WTC11 (cell line): ENCODE data around the gene CLK3. TPM values are rescaled to one million over a fixed set of nuclear protein-coding genes. Genes with fewer than 3 reads are reported as not detected.

Source experiments
- ATAC-seq: fragments of 200-7000 bp; cut with Tn5 transposase; 2 replicates; pipeline ENCODE4 v1.10.0; 2021; ENCODE audit warnings: mild to moderate bottlenecking, moderate library complexity
- CTCF ChIA-PET: fragments of 300-600 bp; sonication (Branson Sonifier 250); formaldehyde crosslinking; loops from one replicate; lab custom pipeline; 2021; ENCODE audit warnings: antibody characterized with exemption; lab: Charles Lee
- POLR2A ChIA-PET: fragments of 350-600 bp; sonication (Branson Sonifier 250); formaldehyde crosslinking; loops from one replicate; lab custom pipeline; 2021; ENCODE audit warnings: antibody characterized with exemption; lab: Charles Lee
- DNase-seq: peaks from one replicate; pipeline ENCODE4 v3.0.0; 2021; ENCODE audit warnings: low spot score
- H3K27ac Mint-ChIP-seq: 2 replicates; pipeline ENCODE4 v1.8.0; 2021; ENCODE audit warnings: mixed read lengths
- H3K27me3 Mint-ChIP-seq: 2 replicates; pipeline ENCODE4 v1.8.0; 2021; ENCODE audit warnings: low read depth, mild to moderate bottlenecking, moderate library complexity, mixed read lengths
- H3K36me3 Mint-ChIP-seq: 2 replicates; pipeline ENCODE4 v1.8.0; 2021; ENCODE audit warnings: mixed read lengths
- H3K4me1 Mint-ChIP-seq: 2 replicates; pipeline ENCODE4 v1.8.0; 2022; ENCODE audit warnings: mixed read lengths
- H3K4me3 Mint-ChIP-seq: 2 replicates; pipeline ENCODE4 v1.8.0; 2021; ENCODE audit warnings: mild to moderate bottlenecking, moderate library complexity, mixed read lengths
- H3K9me3 Mint-ChIP-seq: 2 replicates; pipeline ENCODE4 v1.8.0; 2021; ENCODE audit warnings: mixed read lengths
- GTF2I ChIP-seq: fragments of 250-450 bp; sonication (Bioruptor Pico); conservative IDR thresholded peaks from 2 replicates; pipeline ENCODE4 v1.4.0; 2021; ENCODE audit warnings: mild to moderate bottlenecking
- JAZF1 ChIP-seq: fragments of 250-450 bp; sonication (Bioruptor Pico); IDR thresholded peaks from 2 replicates; pipeline ENCODE4 v1.9.0; 2021; ENCODE audit warnings: moderate library complexity, mild to moderate bottlenecking, inconsistent platforms
- NFE2L1 ChIP-seq: sonication (generic); formaldehyde crosslinking; IDR thresholded peaks from 2 replicates; pipeline ENCODE4 v1.8.1; 2023; ENCODE audit warnings: missing genetic modification reagents
- NR2C2 ChIP-seq: sonication (generic); formaldehyde crosslinking; IDR thresholded peaks from 2 replicates; pipeline ENCODE4 v1.8.0; 2022; ENCODE audit warnings: mild to moderate bottlenecking, missing genetic modification reagents
- OVOL2 ChIP-seq: fragments of 250-450 bp; sonication (Bioruptor Pico); IDR thresholded peaks from 2 replicates; pipeline ENCODE4 v1.9.0; 2021; ENCODE audit warnings: mild to moderate bottlenecking, borderline replicate concordance
- PRRX2 ChIP-seq: fragments of 250-450 bp; sonication (Bioruptor Pico); IDR thresholded peaks from 2 replicates; pipeline ENCODE4 v1.8.0; 2021; ENCODE audit warnings: mild to moderate bottlenecking
- RELA ChIP-seq: sonication (generic); formaldehyde crosslinking; IDR thresholded peaks from 2 replicates; pipeline ENCODE4 v1.8.1; 2022; ENCODE audit warnings: missing genetic modification reagents, mild to moderate bottlenecking, borderline replicate concordance
- SMAD4 ChIP-seq: sonication (generic); formaldehyde crosslinking; IDR thresholded peaks from 2 replicates; pipeline ENCODE4 v1.8.0; 2022; ENCODE audit warnings: mild to moderate bottlenecking, missing genetic modification reagents
- TP53 ChIP-seq: sonication (generic); formaldehyde crosslinking; IDR thresholded peaks from 2 replicates; pipeline ENCODE4 v1.8.1; 2023; ENCODE audit warnings: mild to moderate bottlenecking, missing genetic modification reagents
- ZNF423 ChIP-seq: fragments of 250-450 bp; sonication (Bioruptor Pico); IDR thresholded peaks from 2 replicates; pipeline ENCODE4 v2.1.2; 2022; ENCODE audit warnings: mild to moderate bottlenecking, moderate library complexity
- ZNF671 ChIP-seq: fragments of 250-450 bp; sonication (Bioruptor Pico); IDR thresholded peaks from 2 replicates; pipeline ENCODE4 v1.8.0; 2021; ENCODE audit warnings: mild to moderate bottlenecking
- total RNA-seq: library from RNA; stranded (reverse); gene quantifications from 3 replicates; pipeline ENCODE4 v1.2.3, GENCODE V29; 2021
- TF ChIP-seq, protein P1 (sequence below): fragments of 250-450 bp; sonication (Bioruptor Pico); IDR thresholded peaks from 2 replicates; pipeline ENCODE4 v1.8.0; 2021; ENCODE audit warnings: mild to moderate bottlenecking
- TF ChIP-seq, protein P2 (sequence below): sonication (generic); formaldehyde crosslinking; IDR thresholded peaks from 2 replicates; pipeline ENCODE4 v1.8.0; 2023; ENCODE audit warnings: mild to moderate bottlenecking, missing genetic modification reagents
- TF ChIP-seq, protein P3 (sequence below): sonication (generic); formaldehyde crosslinking; IDR thresholded peaks from 2 replicates; pipeline ENCODE4 v1.8.1; 2023; ENCODE audit warnings: mild to moderate bottlenecking, missing genetic modification reagents
- TF ChIP-seq, protein P4 (sequence below): sonication (generic); formaldehyde crosslinking; conservative IDR thresholded peaks from 2 replicates; pipeline ENCODE4 v1.8.1; 2023; ENCODE audit warnings: mild to moderate bottlenecking, low read depth, missing genetic modification reagents, moderate library complexity
- TF ChIP-seq, protein P5 (sequence below): sonication (generic); formaldehyde crosslinking; conservative IDR thresholded peaks from 2 replicates; pipeline ENCODE4 v1.8.1; 2022; ENCODE audit warnings: mild to moderate bottlenecking, missing genetic modification reagents

CLK3 gene
- total RNA-seq, 1 experiment from 2014 or later, result 48.1 TPM

DNA sequence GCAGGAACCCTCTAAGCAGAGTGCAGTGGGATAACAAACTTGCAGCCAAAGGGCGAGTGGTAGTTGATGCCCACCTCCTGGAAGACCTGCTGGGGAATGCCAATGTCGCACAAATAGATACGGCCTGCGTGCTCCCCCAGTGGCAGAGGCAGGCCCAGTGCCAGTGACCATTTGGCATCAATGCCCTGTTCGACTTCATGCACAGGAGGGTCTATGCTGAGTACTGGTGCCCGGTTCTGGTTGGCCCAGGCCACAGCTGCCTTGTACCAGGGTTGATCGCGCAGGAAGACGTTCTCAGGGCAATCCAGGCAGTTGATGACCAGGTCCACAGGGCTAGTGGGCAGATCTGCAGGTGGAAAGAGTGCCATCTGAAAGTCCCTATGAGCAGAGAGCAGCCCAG, 17.0 kb downstream of the CLK3 start (continued):
- TF ChIP-seq, protein P1, sequence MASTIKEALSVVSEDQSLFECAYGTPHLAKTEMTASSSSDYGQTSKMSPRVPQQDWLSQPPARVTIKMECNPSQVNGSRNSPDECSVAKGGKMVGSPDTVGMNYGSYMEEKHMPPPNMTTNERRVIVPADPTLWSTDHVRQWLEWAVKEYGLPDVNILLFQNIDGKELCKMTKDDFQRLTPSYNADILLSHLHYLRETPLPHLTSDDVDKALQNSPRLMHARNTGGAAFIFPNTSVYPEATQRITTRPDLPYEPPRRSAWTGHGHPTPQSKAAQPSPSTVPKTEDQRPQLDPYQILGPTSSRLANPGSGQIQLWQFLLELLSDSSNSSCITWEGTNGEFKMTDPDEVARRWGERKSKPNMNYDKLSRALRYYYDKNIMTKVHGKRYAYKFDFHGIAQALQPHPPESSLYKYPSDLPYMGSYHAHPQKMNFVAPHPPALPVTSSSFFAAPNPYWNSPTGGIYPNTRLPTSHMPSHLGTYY (CRISPR knock-in tag), result no peak
- TF ChIP-seq OVOL2 (no peak), NR2C2 (CRISPR knock-in tag) (no peak), PRRX2 (no peak)
- TF ChIP-seq, protein P2, sequence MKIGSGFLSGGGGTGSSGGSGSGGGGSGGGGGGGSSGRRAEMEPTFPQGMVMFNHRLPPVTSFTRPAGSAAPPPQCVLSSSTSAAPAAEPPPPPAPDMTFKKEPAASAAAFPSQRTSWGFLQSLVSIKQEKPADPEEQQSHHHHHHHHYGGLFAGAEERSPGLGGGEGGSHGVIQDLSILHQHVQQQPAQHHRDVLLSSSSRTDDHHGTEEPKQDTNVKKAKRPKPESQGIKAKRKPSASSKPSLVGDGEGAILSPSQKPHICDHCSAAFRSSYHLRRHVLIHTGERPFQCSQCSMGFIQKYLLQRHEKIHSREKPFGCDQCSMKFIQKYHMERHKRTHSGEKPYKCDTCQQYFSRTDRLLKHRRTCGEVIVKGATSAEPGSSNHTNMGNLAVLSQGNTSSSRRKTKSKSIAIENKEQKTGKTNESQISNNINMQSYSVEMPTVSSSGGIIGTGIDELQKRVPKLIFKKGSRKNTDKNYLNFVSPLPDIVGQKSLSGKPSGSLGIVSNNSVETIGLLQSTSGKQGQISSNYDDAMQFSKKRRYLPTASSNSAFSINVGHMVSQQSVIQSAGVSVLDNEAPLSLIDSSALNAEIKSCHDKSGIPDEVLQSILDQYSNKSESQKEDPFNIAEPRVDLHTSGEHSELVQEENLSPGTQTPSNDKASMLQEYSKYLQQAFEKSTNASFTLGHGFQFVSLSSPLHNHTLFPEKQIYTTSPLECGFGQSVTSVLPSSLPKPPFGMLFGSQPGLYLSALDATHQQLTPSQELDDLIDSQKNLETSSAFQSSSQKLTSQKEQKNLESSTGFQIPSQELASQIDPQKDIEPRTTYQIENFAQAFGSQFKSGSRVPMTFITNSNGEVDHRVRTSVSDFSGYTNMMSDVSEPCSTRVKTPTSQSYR (CRISPR knock-in tag), result no peak
- TF ChIP-seq, protein P3, sequence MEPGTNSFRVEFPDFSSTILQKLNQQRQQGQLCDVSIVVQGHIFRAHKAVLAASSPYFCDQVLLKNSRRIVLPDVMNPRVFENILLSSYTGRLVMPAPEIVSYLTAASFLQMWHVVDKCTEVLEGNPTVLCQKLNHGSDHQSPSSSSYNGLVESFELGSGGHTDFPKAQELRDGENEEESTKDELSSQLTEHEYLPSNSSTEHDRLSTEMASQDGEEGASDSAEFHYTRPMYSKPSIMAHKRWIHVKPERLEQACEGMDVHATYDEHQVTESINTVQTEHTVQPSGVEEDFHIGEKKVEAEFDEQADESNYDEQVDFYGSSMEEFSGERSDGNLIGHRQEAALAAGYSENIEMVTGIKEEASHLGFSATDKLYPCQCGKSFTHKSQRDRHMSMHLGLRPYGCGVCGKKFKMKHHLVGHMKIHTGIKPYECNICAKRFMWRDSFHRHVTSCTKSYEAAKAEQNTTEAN, result no peak
- TF ChIP-seq, protein P4, sequence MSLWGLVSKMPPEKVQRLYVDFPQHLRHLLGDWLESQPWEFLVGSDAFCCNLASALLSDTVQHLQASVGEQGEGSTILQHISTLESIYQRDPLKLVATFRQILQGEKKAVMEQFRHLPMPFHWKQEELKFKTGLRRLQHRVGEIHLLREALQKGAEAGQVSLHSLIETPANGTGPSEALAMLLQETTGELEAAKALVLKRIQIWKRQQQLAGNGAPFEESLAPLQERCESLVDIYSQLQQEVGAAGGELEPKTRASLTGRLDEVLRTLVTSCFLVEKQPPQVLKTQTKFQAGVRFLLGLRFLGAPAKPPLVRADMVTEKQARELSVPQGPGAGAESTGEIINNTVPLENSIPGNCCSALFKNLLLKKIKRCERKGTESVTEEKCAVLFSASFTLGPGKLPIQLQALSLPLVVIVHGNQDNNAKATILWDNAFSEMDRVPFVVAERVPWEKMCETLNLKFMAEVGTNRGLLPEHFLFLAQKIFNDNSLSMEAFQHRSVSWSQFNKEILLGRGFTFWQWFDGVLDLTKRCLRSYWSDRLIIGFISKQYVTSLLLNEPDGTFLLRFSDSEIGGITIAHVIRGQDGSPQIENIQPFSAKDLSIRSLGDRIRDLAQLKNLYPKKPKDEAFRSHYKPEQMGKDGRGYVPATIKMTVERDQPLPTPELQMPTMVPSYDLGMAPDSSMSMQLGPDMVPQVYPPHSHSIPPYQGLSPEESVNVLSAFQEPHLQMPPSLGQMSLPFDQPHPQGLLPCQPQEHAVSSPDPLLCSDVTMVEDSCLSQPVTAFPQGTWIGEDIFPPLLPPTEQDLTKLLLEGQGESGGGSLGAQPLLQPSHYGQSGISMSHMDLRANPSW, result no peak

DNA sequence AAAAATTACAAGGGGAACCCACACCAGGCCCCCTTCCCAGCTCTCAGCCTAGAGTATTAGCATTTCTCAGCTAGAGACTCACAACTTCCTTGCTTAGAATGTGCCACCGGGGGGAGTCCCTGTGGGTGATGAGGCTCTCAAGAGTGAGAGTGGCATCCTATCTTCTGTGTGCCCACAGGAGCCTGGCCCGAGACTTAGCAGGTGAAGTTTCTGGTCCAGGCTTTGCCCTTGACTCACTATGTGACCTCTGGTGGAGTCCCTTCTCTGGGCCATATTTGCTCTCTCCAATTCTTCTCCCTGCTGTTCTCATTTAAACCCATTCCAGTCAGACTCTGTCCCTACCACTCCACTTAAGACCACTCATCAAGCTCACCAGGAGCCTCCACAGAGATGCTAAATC, 18.1 kb downstream of the CLK3 start:
- POLR2A ChIA-PET, result no interaction called here
- TF ChIP-seq, protein P5, sequence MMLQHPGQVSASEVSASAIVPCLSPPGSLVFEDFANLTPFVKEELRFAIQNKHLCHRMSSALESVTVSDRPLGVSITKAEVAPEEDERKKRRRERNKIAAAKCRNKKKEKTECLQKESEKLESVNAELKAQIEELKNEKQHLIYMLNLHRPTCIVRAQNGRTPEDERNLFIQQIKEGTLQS, result no peak
- TF ChIP-seq, protein P1 (CRISPR knock-in tag), result no peak
- TF ChIP-seq NFE2L1 (CRISPR knock-in tag) (no peak), OVOL2 (no peak), GTF2I (CRISPR knock-in tag) (no peak), TP53 (CRISPR knock-in tag) (no peak), ZNF671 (CRISPR knock-in tag) (no peak), ZNF423 (no peak), JAZF1 (CRISPR knock-in tag) (no peak), SMAD4 (CRISPR knock-in tag) (no peak), RELA (CRISPR knock-in tag) (no peak)
- TF ChIP-seq, protein P4, result no peak
- TF ChIP-seq, all 79 proteins: peak for 0
- H3K4me1 Mint-ChIP-seq, result no peaks in the 10 kb centered on the region
- H3K36me3 Mint-ChIP-seq, result peaks cover 31% of the 10 kb centered on the region
- H3K27ac Mint-ChIP-seq, result no peak overlapping the region
- H3K4me3 Mint-ChIP-seq, result no peak overlapping the region
- H3K27me3 Mint-ChIP-seq, result no peaks in the 10 kb centered on the region
- DNase-seq, result no peak
- ATAC-seq, result no peak
- CTCF ChIA-PET, result interaction anchor here (1.0 to 14.6 kb wide), 9 partner anchors 14 to 316 kb away, joined by 3 to 409 read pairs (median 11); partner anchors contain the start of gene CLK3
- H3K9me3 Mint-ChIP-seq, result no peaks in the 10 kb centered on the region
